GM18909 (cell line): Measurements from ENCODE around the gene ZGPAT.

Experiments used
- ATAC-seq: cut with Tn5 transposase; IDR thresholded peaks from one replicate; pipeline ENCODE4 v1.9.1; 2021; ENCODE audit warnings: mild to moderate bottlenecking; ENCODE audit not compliant: unreplicated experiment, poor library complexity

The ZGPAT gene

GRCh38 chr20:63691711-63692435, 16.0 kb upstream of the ZGPAT start:
- no peak for ATAC-seq

GRCh38 chr20:63692436-63693082, 15.3 kb upstream of the ZGPAT start:
- no peak for ATAC-seq

- ATAC-seq, result no peak
Observed at GRCh38 chr20:63693083-63693732, 14.6 kb upstream of the ZGPAT start.

- no peak for ATAC-seq
Observed at GRCh38 chr20:63693733-63694583, 13.9 kb upstream of the ZGPAT start.

GRCh38 chr20:63694584-63695423, 13.0 kb upstream of the ZGPAT start:
- ATAC-seq, result no peak

GRCh38 chr20:63695424-63696305, 12.2 kb upstream of the ZGPAT start:
- no peak for ATAC-seq

- no peak for ATAC-seq
Observed at GRCh38 chr20:63696306-63696627, 11.6 kb upstream of the ZGPAT start.

GRCh38 chr20:63696628-63697356, 11.0 kb upstream of the ZGPAT start, which contains the start of gene TNFRSF6B:
Gene TNFRSF6B (plus strand): TSS chr20:63696652. CDS start chr20:63696768, 116 bp downstream.
- ATAC-seq, result no peak

- ATAC-seq, result no peak
Observed at GRCh38 chr20:63697357-63697867, 10.4 kb upstream of the ZGPAT start.

GRCh38 chr20:63697868-63698545, 9.8 kb upstream of the ZGPAT start:
- ATAC-seq, result no peak

- no peak for ATAC-seq
Observed at GRCh38 chr20:63698739-63699465, 8.9 kb upstream of the ZGPAT start.

GRCh38 chr20:63699466-63700198, 8.2 kb upstream of the ZGPAT start:
- no peak for ATAC-seq

- ATAC-seq, result no peak
Observed at GRCh38 chr20:63700199-63701050, 7.4 kb upstream of the ZGPAT start.

- no peak for ATAC-seq
Observed at GRCh38 chr20:63701051-63701328, 6.8 kb upstream of the ZGPAT start.

- no peak for ATAC-seq
Observed at GRCh38 chr20:63701329-63702035, 6.4 kb upstream of the ZGPAT start.
